ENCODE measurements around the gene CCDC40. TPM values are rescaled to one million over a fixed set of nuclear protein-coding genes. Genes with fewer than 3 reads are reported as not detected.
"Not testable (repeated sequence)": the region's sequence is repeated elsewhere in the genome, so short reads cannot be mapped to it uniquely, and the experiment has no call there.

Gene CCDC40
- total RNA-seq, 1 donor from 2014 or later = 4.4 TPM

DNA sequence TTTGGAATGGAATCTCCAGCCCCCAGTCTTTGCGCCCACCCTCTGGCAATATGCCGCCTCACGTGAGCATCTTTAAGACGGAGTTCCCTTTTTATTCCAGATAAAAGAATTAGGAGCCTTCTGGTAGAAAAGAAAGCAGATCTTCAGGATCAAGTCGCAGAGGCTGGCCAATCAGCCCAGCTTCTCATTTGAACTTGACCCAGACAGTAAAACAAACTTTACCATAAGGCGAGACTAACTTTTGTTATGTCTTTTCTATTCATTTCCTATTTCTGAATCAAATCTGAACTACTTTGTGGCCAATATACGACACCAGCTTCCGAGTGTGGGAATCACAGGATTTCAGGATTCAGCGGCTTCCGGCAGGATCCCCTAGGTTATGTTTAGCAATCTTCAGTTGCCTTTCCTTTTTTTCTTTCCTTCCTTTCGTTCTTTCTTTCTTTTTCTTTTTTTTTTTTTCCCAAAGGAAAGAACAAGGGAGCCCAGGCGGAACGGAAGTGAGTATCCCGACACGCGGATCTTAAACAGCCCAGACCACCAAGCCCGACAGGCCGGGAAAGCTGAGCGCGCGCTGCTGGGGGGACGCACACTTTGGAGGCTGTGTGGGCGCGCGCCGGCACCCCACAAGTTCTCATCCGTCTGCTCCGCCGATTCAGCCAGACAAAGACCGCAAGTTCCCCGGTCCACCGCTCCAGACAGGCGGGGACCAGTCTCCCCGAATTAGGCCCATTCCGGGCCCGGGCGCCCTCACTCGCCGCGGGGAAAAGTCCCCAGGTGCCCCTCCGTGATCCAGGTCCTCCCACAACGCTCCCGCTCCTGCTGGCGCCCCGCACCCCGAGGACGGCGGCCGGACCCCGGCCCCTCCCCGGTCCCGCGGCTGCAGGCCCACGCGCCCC is 1.4 kb upstream of the CCDC40 start:
- no peaks in the 10 kb centered on the region for H3K36me3 ChIP-seq (ENCODE audit: control insufficient read depth, insufficient read depth, low read length)
- no peak for DNase-seq (ENCODE audit: low read depth)
- peak overlapping the region; percentile 79 for H3K4me3 ChIP-seq (ENCODE audit: low read depth, low read length)
- no peak for TF ChIP-seq CTCF (IDR thresholded peaks at IDR 0.05; ENCODE audit: insufficient read depth, low read length, poor library complexity, severe bottlenecking)
- H3K27me3 ChIP-seq (ENCODE audit: control insufficient read depth, insufficient read depth, low read length) = no peaks in the 10 kb centered on the region

GRCh38 chr17:80035687-80035936 is 830 bp upstream of the CCDC40 start, which contains the start of gene TBC1D16:
TSS of gene TBC1D16 (minus strand) at chr17:80035872. CDS start at chr17:80013547, 22,325 bp downstream.
- Histone ChIP-seq H3K27me3 (ENCODE audit: control insufficient read depth, insufficient read depth, low read length) (no peaks in the 10 kb centered on the region), H3K4me3 (ENCODE audit: low read depth, low read length) (peak within 1 kb of the TSS; percentile 79), H3K36me3 (ENCODE audit: control insufficient read depth, insufficient read depth, low read length) (no peaks in the 10 kb centered on the region)
- no peak for TF ChIP-seq CTCF (IDR thresholded peaks at IDR 0.05; ENCODE audit: insufficient read depth, low read length, poor library complexity, severe bottlenecking)
- DNase-seq (ENCODE audit: low read depth) = no peak

DNA sequence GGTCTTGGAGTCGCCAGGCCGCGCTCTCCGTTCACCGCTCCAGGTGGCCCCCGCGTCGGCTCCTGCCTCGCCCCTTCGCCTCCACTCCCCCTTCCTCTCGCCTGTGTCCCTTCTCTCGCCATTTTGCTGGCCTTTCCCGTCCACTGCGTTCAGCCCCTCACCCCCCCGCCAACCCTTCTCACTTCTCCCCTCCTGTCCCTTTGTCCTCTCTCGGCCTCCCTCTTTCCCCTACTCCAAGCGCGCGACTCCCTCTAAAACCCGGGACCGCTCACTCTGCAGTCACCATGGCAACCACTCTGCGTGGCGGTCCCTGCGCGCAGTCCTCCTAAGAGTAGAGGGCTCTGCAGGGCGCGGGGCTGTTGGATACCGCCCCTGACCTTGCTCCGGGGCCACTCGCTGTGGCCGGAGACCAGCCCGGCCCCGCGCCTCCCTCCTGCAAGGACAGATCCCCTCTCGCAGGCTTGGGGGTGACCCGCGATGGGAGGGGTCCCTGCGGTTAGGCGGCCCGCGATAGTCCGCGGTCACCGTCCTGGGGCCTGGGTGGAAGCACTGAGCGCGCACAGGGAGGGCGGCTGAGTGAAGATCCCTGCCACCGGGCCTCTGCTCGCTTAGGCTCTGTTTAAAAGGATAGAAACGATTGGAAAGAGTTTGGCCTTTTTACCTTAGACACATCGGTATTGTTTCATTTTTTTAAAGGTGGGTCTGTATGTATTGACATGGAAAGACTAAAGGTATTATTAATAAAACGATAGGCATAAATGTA is 454 bp downstream of the CCDC40 start:
- H3K36me3 ChIP-seq (ENCODE audit: control insufficient read depth, insufficient read depth, low read length) = no peaks in the 10 kb centered on the region
- H3K27me3 ChIP-seq (ENCODE audit: control insufficient read depth, insufficient read depth, low read length) = no peaks in the 10 kb centered on the region
- H3K4me3 ChIP-seq (ENCODE audit: low read depth, low read length) = peak overlapping the region; percentile 79
- DNase-seq (ENCODE audit: low read depth) = no peak
- TF ChIP-seq CTCF (IDR thresholded peaks at IDR 0.05; ENCODE audit: insufficient read depth, low read length, poor library complexity, severe bottlenecking) = no peak

GRCh38 chr17:80043963-80044362 is 7.5 kb downstream of the CCDC40 start:
- no peak for TF ChIP-seq CTCF (IDR thresholded peaks at IDR 0.05; ENCODE audit: insufficient read depth, low read length, poor library complexity, severe bottlenecking)
- no peak for DNase-seq (ENCODE audit: low read depth)

DNA sequence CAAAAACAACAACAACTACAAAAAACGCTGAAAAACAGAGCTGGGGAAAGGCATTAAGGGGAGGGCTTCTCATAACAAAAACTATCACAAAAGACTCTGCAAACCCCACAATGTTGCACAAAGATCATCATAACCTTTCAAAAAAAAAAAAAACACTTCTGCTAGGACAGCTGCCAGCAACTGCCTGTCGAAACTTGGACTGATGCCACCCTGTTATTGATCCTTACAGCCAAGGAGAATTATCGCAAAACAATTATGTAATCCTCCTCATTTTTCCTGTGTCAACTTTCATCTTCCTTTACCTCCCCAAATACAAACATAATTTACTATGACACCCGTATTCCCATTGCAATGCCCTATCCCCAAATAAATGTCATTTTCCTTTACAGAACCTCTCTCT is 9.3 kb downstream of the CCDC40 start:
- Histone ChIP-seq H3K4me3 (ENCODE audit: low read depth, low read length) (no peak overlapping the region), H3K36me3 (ENCODE audit: control insufficient read depth, insufficient read depth, low read length) (no peaks in the 10 kb centered on the region), H3K27me3 (ENCODE audit: control insufficient read depth, insufficient read depth, low read length) (no peaks in the 10 kb centered on the region)
- no peak for TF ChIP-seq CTCF (IDR thresholded peaks at IDR 0.05; ENCODE audit: insufficient read depth, low read length, poor library complexity, severe bottlenecking)
- DNase-seq (ENCODE audit: low read depth) = no peak

More at GRCh38 chr17:80043963-80044362, 7.5 kb downstream of the CCDC40 start:
- H3K4me3 ChIP-seq (ENCODE audit: low read depth, low read length) = no peak overlapping the region
- no peaks in the 10 kb centered on the region for H3K27me3 ChIP-seq (ENCODE audit: control insufficient read depth, insufficient read depth, low read length)
- H3K36me3 ChIP-seq (ENCODE audit: control insufficient read depth, insufficient read depth, low read length) = no peaks in the 10 kb centered on the region

- not testable (repeated sequence) for DNase-seq (ENCODE audit: low read depth); H3K4me3 ChIP-seq (ENCODE audit: low read depth, low read length); H3K36me3 ChIP-seq (ENCODE audit: control insufficient read depth, insufficient read depth, low read length); H3K27me3 ChIP-seq (ENCODE audit: control insufficient read depth, insufficient read depth, low read length)
Measured at GRCh38 chr17:80046709-80047108, 10.3 kb downstream of the CCDC40 start.
